ENCODE data around the gene C2CD4C. TPM values are rescaled to one million over a fixed set of nuclear protein-coding genes. Genes with fewer than 3 reads are reported as not detected.

The C2CD4C gene
- total RNA-seq, 5 donors from 2014 or later (not counting 1 experiment from before 2014, with no cell fraction given) = 0.06 TPM; not detected in 4

GRCh38 chr19:374183-374885, 34.6 kb downstream of the C2CD4C start:
- ChIA-PET CTCF (no interaction called here), POLR2A (no interaction called here)
- H3K36me3 ChIP-seq (ENCODE audit: control insufficient read depth in 2 of 2, extremely low read depth in 1 of 2, insufficient read depth in 1 of 2, low read length in 1 of 2) = no peaks in the 10 kb centered on the region
- ATAC-seq (replicated peaks in 1 of 4) (no peak), DNase-seq (no peak)
- no peaks in the 10 kb centered on the region for H3K4me1 ChIP-seq (ENCODE audit: control insufficient read depth in 1 of 2, extremely low read depth in 1 of 2, insufficient read depth in 2 of 2, low read length in 2 of 2)
- no peak overlapping the region for H3K27ac ChIP-seq (ENCODE audit: low read length)
- 68% methylated on average over 14 of the region's 23 CpGs for WGBS (ENCODE audit: insufficient coverage)
- Mint-ChIP-seq H3K36me3 (no peaks in the 10 kb centered on the region), H3K27me3 (peaks cover 23 to 37% of the 10 kb centered on the region in 2 donors), H3K27ac (no peak overlapping the region), H3K4me1 (peaks cover 0 to 3% (median 0%) of the 10 kb centered on the region in 3 donors), H3K9me3 (no peaks in the 10 kb centered on the region), H3K4me3 (no peak overlapping the region)
- no peak overlapping the region for H3K4me3 ChIP-seq (ENCODE audit: control insufficient read depth in 1 of 2, extremely low read depth in 1 of 2, low read length in 1 of 2)
- peaks cover 0 to 61% of the 10 kb centered on the region in 2 experiments for H3K27me3 ChIP-seq (replicated peaks in 1 of 2; ENCODE audit: control insufficient read depth in 2 of 2, extremely low read depth in 1 of 2, insufficient read depth in 2 of 2, low read length in 1 of 2)
- H3K9me3 ChIP-seq = no peaks in the 10 kb centered on the region

GRCh38 chr19:373391-374182, 35.4 kb downstream of the C2CD4C start:
- no peak overlapping the region for H3K4me3 Mint-ChIP-seq
- H3K36me3 ChIP-seq (ENCODE audit: control insufficient read depth in 2 of 2, extremely low read depth in 1 of 2, insufficient read depth in 1 of 2, low read length in 1 of 2) = no peaks in the 10 kb centered on the region
- 82% methylated on average over 15 of the region's 24 CpGs for WGBS (ENCODE audit: insufficient coverage)

GRCh38 chr19:372306-372890, 36.5 kb downstream of the C2CD4C start:
- no peak overlapping the region for H3K4me3 ChIP-seq (ENCODE audit: control insufficient read depth in 1 of 2, extremely low read depth in 1 of 2, low read length in 1 of 2)
- DNase-seq (no peak), ATAC-seq (replicated peaks in 1 of 4) (no peak)
- Mint-ChIP-seq H3K4me3 (no peak overlapping the region), H3K9me3 (no peaks in the 10 kb centered on the region), H3K36me3 (no peaks in the 10 kb centered on the region), H3K27ac (no peak overlapping the region), H3K4me1 (no peaks in the 10 kb centered on the region), H3K27me3 (peaks cover 23 to 41% of the 10 kb centered on the region in 2 donors)
- no peaks in the 10 kb centered on the region for H3K36me3 ChIP-seq (ENCODE audit: control insufficient read depth in 2 of 2, extremely low read depth in 1 of 2, insufficient read depth in 1 of 2, low read length in 1 of 2)
- no peaks in the 10 kb centered on the region for H3K9me3 ChIP-seq
- no peak overlapping the region for H3K27ac ChIP-seq (ENCODE audit: low read length)
- ChIA-PET POLR2A (no interaction called here), CTCF (no interaction called here)
- H3K4me1 ChIP-seq (ENCODE audit: control insufficient read depth in 1 of 2, extremely low read depth in 1 of 2, insufficient read depth in 2 of 2, low read length in 2 of 2) = no peaks in the 10 kb centered on the region
- WGBS (ENCODE audit: insufficient coverage) = 64% methylated on average over 7 of the region's 14 CpGs
- peaks cover 0 to 63% of the 10 kb centered on the region in 2 experiments for H3K27me3 ChIP-seq (replicated peaks in 1 of 2; ENCODE audit: control insufficient read depth in 2 of 2, extremely low read depth in 1 of 2, insufficient read depth in 2 of 2, low read length in 1 of 2)

More at GRCh38 chr19:373391-374182, 35.4 kb downstream of the C2CD4C start:
- ChIA-PET POLR2A (no interaction called here), CTCF (no interaction called here)
- no peaks in the 10 kb centered on the region for H3K9me3 ChIP-seq
- H3K27me3 ChIP-seq (replicated peaks in 1 of 2; ENCODE audit: control insufficient read depth in 2 of 2, extremely low read depth in 1 of 2, insufficient read depth in 2 of 2, low read length in 1 of 2) = peaks cover 0 to 59% of the 10 kb centered on the region in 2 experiments
- no peaks in the 10 kb centered on the region for H3K4me1 ChIP-seq (ENCODE audit: control insufficient read depth in 1 of 2, extremely low read depth in 1 of 2, insufficient read depth in 2 of 2, low read length in 2 of 2)
- H3K9me3 Mint-ChIP-seq = no peaks in the 10 kb centered on the region
- H3K4me3 ChIP-seq (ENCODE audit: control insufficient read depth in 1 of 2, extremely low read depth in 1 of 2, low read length in 1 of 2) = no peak overlapping the region
- peaks cover 0 to 3% (median 0%) of the 10 kb centered on the region in 3 donors for H3K4me1 Mint-ChIP-seq
- no peak for DNase-seq
- H3K27ac ChIP-seq (ENCODE audit: low read length) = no peak overlapping the region
- no peaks in the 10 kb centered on the region for H3K36me3 Mint-ChIP-seq
- no peak overlapping the region for H3K27ac Mint-ChIP-seq
- H3K27me3 Mint-ChIP-seq = peaks cover 28 to 43% of the 10 kb centered on the region in 2 donors
- ATAC-seq (replicated peaks in 1 of 4) = no peak

GRCh38 chr19:371501-372168, 37.3 kb downstream of the C2CD4C start:
- no peak overlapping the region for H3K27ac ChIP-seq (ENCODE audit: low read length)
- Mint-ChIP-seq H3K27ac (no peak overlapping the region), H3K36me3 (no peaks in the 10 kb centered on the region), H3K9me3 (no peaks in the 10 kb centered on the region), H3K4me3 (no peak overlapping the region), H3K4me1 (no peaks in the 10 kb centered on the region), H3K27me3 (peaks cover 31 to 49% of the 10 kb centered on the region in 2 donors)
- WGBS (ENCODE audit: insufficient coverage) = 59% methylated on average over 12 of the region's 17 CpGs
- ChIA-PET POLR2A (no interaction called here), CTCF (no interaction called here)
- no peak for DNase-seq
- ATAC-seq (replicated peaks in 1 of 4) = no peak
- peaks cover 0 to 68% of the 10 kb centered on the region in 2 experiments for H3K27me3 ChIP-seq (replicated peaks in 1 of 2; ENCODE audit: control insufficient read depth in 2 of 2, extremely low read depth in 1 of 2, insufficient read depth in 2 of 2, low read length in 1 of 2)
- H3K4me3 ChIP-seq (ENCODE audit: control insufficient read depth in 1 of 2, extremely low read depth in 1 of 2, low read length in 1 of 2) = no peak overlapping the region
- no peaks in the 10 kb centered on the region for H3K9me3 ChIP-seq
- H3K4me1 ChIP-seq (ENCODE audit: control insufficient read depth in 1 of 2, extremely low read depth in 1 of 2, insufficient read depth in 2 of 2, low read length in 2 of 2) = no peaks in the 10 kb centered on the region
- H3K36me3 ChIP-seq (ENCODE audit: control insufficient read depth in 2 of 2, extremely low read depth in 1 of 2, insufficient read depth in 1 of 2, low read length in 1 of 2) = no peaks in the 10 kb centered on the region

GRCh38 chr19:370641-371330, 38.2 kb downstream of the C2CD4C start:
- peak in 1 of 35 experiments; percentile 23 for DNase-seq
- peaks cover 28 to 52% of the 10 kb centered on the region in 2 donors for H3K27me3 Mint-ChIP-seq

GRCh38 chr19:369876-370275, 39.1 kb downstream of the C2CD4C start:
- Mint-ChIP-seq H3K36me3 (no peaks in the 10 kb centered on the region), H3K27ac (no peak overlapping the region), H3K27me3 (peaks cover 28 to 56% of the 10 kb centered on the region in 2 donors), H3K4me1 (no peaks in the 10 kb centered on the region), H3K9me3 (no peaks in the 10 kb centered on the region), H3K4me3 (no peak overlapping the region)
- ATAC-seq (replicated peaks in 1 of 4) (no peak), DNase-seq (peak in 1 of 35 experiments; percentile 16)
- no peak overlapping the region for H3K27ac ChIP-seq (ENCODE audit: low read length)
- ChIA-PET POLR2A (no interaction called here), CTCF (no interaction called here)
- no peaks in the 10 kb centered on the region for H3K4me1 ChIP-seq (ENCODE audit: control insufficient read depth in 1 of 2, extremely low read depth in 1 of 2, insufficient read depth in 2 of 2, low read length in 2 of 2)
- H3K4me3 ChIP-seq (ENCODE audit: control insufficient read depth in 1 of 2, extremely low read depth in 1 of 2, low read length in 1 of 2) = no peak overlapping the region
- 96% methylated on average over 14 of the region's 14 CpGs for WGBS (ENCODE audit: insufficient coverage)
- H3K36me3 ChIP-seq (ENCODE audit: control insufficient read depth in 2 of 2, extremely low read depth in 1 of 2, insufficient read depth in 1 of 2, low read length in 1 of 2) = no peaks in the 10 kb centered on the region
- H3K27me3 ChIP-seq (replicated peaks in 1 of 2; ENCODE audit: control insufficient read depth in 2 of 2, extremely low read depth in 1 of 2, insufficient read depth in 2 of 2, low read length in 1 of 2) = peaks cover 0 to 57% of the 10 kb centered on the region in 2 experiments
- no peaks in the 10 kb centered on the region for H3K9me3 ChIP-seq

More at GRCh38 chr19:370641-371330, 38.2 kb downstream of the C2CD4C start:
- Mint-ChIP-seq H3K36me3 (no peaks in the 10 kb centered on the region), H3K4me1 (no peaks in the 10 kb centered on the region), H3K4me3 (no peak overlapping the region), H3K9me3 (no peaks in the 10 kb centered on the region), H3K27ac (no peak overlapping the region)
- ChIA-PET CTCF (no interaction called here), POLR2A (no interaction called here)
- Histone ChIP-seq H3K27ac (ENCODE audit: low read length) (no peak overlapping the region), H3K27me3 (replicated peaks in 1 of 2; ENCODE audit: control insufficient read depth in 2 of 2, extremely low read depth in 1 of 2, insufficient read depth in 2 of 2, low read length in 1 of 2) (peaks cover 0 to 62% of the 10 kb centered on the region in 2 experiments), H3K4me3 (ENCODE audit: control insufficient read depth in 1 of 2, extremely low read depth in 1 of 2, low read length in 1 of 2) (no peak overlapping the region), H3K9me3 (no peaks in the 10 kb centered on the region), H3K4me1 (ENCODE audit: control insufficient read depth in 1 of 2, extremely low read depth in 1 of 2, insufficient read depth in 2 of 2, low read length in 2 of 2) (no peaks in the 10 kb centered on the region), H3K36me3 (ENCODE audit: control insufficient read depth in 2 of 2, extremely low read depth in 1 of 2, insufficient read depth in 1 of 2, low read length in 1 of 2) (no peaks in the 10 kb centered on the region)
- no peak for ATAC-seq (replicated peaks in 1 of 4)
- WGBS (ENCODE audit: insufficient coverage) = 93% methylated on average over 33 of the region's 43 CpGs

Measured in T-cell (primary cell).